RWPE1 (cell line): Measurements from ENCODE around the gene SMARCAL1.

Experiments
- CTCF ChIA-PET: fragments of 350-600 bp; sonication (Branson Sonifier 250); formaldehyde crosslinking; extraction: SDS; loops from one replicate; lab custom pipeline; 2021; lab: Yijun Ruan, JAX
- POLR2A ChIA-PET: fragments of 400-600 bp; formaldehyde crosslinking; extraction: SDS; loops from one replicate; lab custom pipeline; 2020; ENCODE audit warnings: antibody characterized with exemption; ENCODE audit not compliant: low non-redundant PET; lab: Yijun Ruan, JAX
- DNase-seq: peaks from one replicate; pipeline ENCODE4 v3.0.0; 2012; ENCODE audit warnings: low spot score
- H3K27ac ChIP-seq: fragments of 450-650 bp; 2 replicates; pipeline ENCODE4 v1.5.1; 2017
- CTCF ChIP-seq: fragments of 450-650 bp; conservative IDR thresholded peaks from 2 replicates; pipeline ENCODE4 v1.5.1; 2017; ENCODE audit warnings: low read depth, mild to moderate bottlenecking

SMARCAL1 gene

GRCh38 chr2:216447293-216447692, 35.0 kb downstream of the SMARCAL1 start:
- POLR2A ChIA-PET = no interaction called here
- no peak for DNase-seq
- no peak overlapping the region for H3K27ac ChIP-seq
- CTCF ChIA-PET = no interaction called here
- no peak for TF ChIP-seq CTCF

- DNase-seq = no peak
- H3K27ac ChIP-seq = no peak overlapping the region
- ChIA-PET CTCF (interaction anchor here (0.5 kb wide), 1 partner anchor 427 kb away, joined by 3 read pairs; no protein-coding TSS in a partner anchor), POLR2A (no interaction called here)
- TF ChIP-seq CTCF = no peak
Measured at GRCh38 chr2:216448829-216449228, 36.5 kb downstream of the SMARCAL1 start.

- no peak for TF ChIP-seq CTCF
- DNase-seq = no peak
- ChIA-PET POLR2A (interaction anchor here (0.6 kb wide), 1 partner anchor 222 kb away, joined by 3 read pairs; no protein-coding TSS in a partner anchor), CTCF (no interaction called here)
- H3K27ac ChIP-seq = no peak overlapping the region
Measured at GRCh38 chr2:216450346-216450745, 38.1 kb downstream of the SMARCAL1 start.

- no peak overlapping the region for H3K27ac ChIP-seq
- no peak for TF ChIP-seq CTCF
- ChIA-PET CTCF (interaction anchor here (0.6 kb wide), 1 partner anchor 932 kb away, joined by 3 read pairs; no protein-coding TSS in a partner anchor), POLR2A (interaction anchor here (0.6 kb wide), 1 partner anchor 222 kb away, joined by 3 read pairs; no protein-coding TSS in a partner anchor)
- DNase-seq = no peak
Measured at GRCh38 chr2:216450784-216451183, 38.5 kb downstream of the SMARCAL1 start.

- TF ChIP-seq CTCF = no peak
- ChIA-PET CTCF (no interaction called here), POLR2A (no interaction called here)
- no peak overlapping the region for H3K27ac ChIP-seq
- DNase-seq = no peak
Measured at GRCh38 chr2:216453955-216454614, 41.8 kb downstream of the SMARCAL1 start.

- POLR2A ChIA-PET = no interaction called here
Measured at GRCh38 chr2:216463148-216463547, 50.9 kb downstream of the SMARCAL1 start.

More at GRCh38 chr2:216463148-216463547, 50.9 kb downstream of the SMARCAL1 start:
- no peak for DNase-seq
- CTCF ChIA-PET = no interaction called here
- TF ChIP-seq CTCF = no peak
- no peak overlapping the region for H3K27ac ChIP-seq
